T-cell (primary cell): Measurements from ENCODE around the gene MARS1. TPM values are rescaled to one million over a fixed set of nuclear protein-coding genes. Genes with fewer than 3 reads are reported as not detected.

Experiments used
- ATAC-seq, 4 experiments: fragments of 200-7000 bp in 3 of 4; fragments of 150-1000 bp in 1 of 4; cut with Tn5 transposase; replicated peaks in 1 of 4; 1 replicate in 3 of 4; 2 replicates in 1 of 4; pipeline ENCODE4 v1.10.0; 2021; ENCODE audit warnings: moderate library complexity in 3 of 4, mild to moderate bottlenecking in 2 of 4, moderate number of reproducible peaks in 1 of 4
- CTCF ChIA-PET, 2 donors: fragments of 300-600 bp; sonication (Branson Sonifier 250); formaldehyde crosslinking; loops; one replicate each; lab custom pipeline; 2022; ENCODE audit warnings: antibody characterized with exemption in 2 of 2; lab: Charles Lee
- POLR2A ChIA-PET, 2 donors: fragments of 300-600 bp; sonication (Branson Sonifier 250); formaldehyde crosslinking; loops; one replicate each; lab custom pipeline; 2022; ENCODE audit warnings: antibody characterized with exemption in 2 of 2; lab: Charles Lee
- DNase-seq, 35 experiments: peaks; one replicate each; pipeline versions ENCODE4 v3.0.0 to v3.0.0-alpha.2; 2013 to 2023
- H3K27ac ChIP-seq: one replicate; pipeline ENCODE4 v1.5.1; 2013; ENCODE audit warnings: low read length
- H3K27me3 ChIP-seq, 2 experiments: replicated peaks in 1 of 2; 1 replicate in 1 of 2; 2 replicates in 1 of 2; pipeline versions ENCODE4 v1.6.1 to v1.7.0; 2013; ENCODE audit warnings: low read length in 1 of 2, mixed read lengths in 1 of 2; ENCODE audit not compliant: control insufficient read depth in 2 of 2, insufficient read depth in 2 of 2; ENCODE audit errors: extremely low read depth in 1 of 2
- H3K36me3 ChIP-seq, 2 donors: 1 replicate in 1 of 2; 2 replicates in 1 of 2; pipeline versions ENCODE4 v1.6.1 to v1.7.0; 2013; ENCODE audit warnings: low read length in 1 of 2; ENCODE audit not compliant: control insufficient read depth in 2 of 2, insufficient read depth in 1 of 2; ENCODE audit errors: extremely low read depth in 1 of 2
- H3K4me1 ChIP-seq, 2 experiments: 1 replicate in 1 of 2; 2 replicates in 1 of 2; pipeline versions ENCODE4 v1.6.1 to v1.7.0; 2013; ENCODE audit warnings: low read length in 2 of 2, mixed read lengths in 1 of 2; ENCODE audit not compliant: insufficient read depth in 2 of 2, control insufficient read depth in 1 of 2; ENCODE audit errors: extremely low read depth in 1 of 2
- H3K4me3 ChIP-seq, 2 donors: 1 replicate in 1 of 2; 2 replicates in 1 of 2; pipeline versions ENCODE4 v1.5.1 to v1.7.0; 2013; ENCODE audit warnings: mild to moderate bottlenecking in 2 of 2, low read length in 1 of 2, moderate library complexity in 1 of 2; ENCODE audit not compliant: control insufficient read depth in 1 of 2; ENCODE audit errors: extremely low read depth in 1 of 2
- H3K9me3 ChIP-seq: 2 replicates; pipeline ENCODE4 v1.7.0; 2013
- H3K27ac Mint-ChIP-seq, 2 donors: one replicate each; pipeline ENCODE4 v1.8.0; 2020 to 2021; ENCODE audit warnings: mild to moderate bottlenecking in 2 of 2, mixed read lengths in 2 of 2
- H3K27me3 Mint-ChIP-seq, 2 donors: one replicate each; pipeline ENCODE4 v1.8.0; 2021 to 2022; ENCODE audit warnings: mixed read lengths in 2 of 2
- H3K36me3 Mint-ChIP-seq: one replicate; pipeline ENCODE4 v1.8.0; 2021; ENCODE audit warnings: mixed read lengths
- H3K4me1 Mint-ChIP-seq, 3 donors: one replicate each; pipeline ENCODE4 v1.8.0; 2020 to 2022; ENCODE audit warnings: mixed read lengths in 3 of 3, mild to moderate bottlenecking in 1 of 3
- H3K4me3 Mint-ChIP-seq, 3 donors: one replicate each; pipeline ENCODE4 v1.8.0; 2020 to 2022; ENCODE audit warnings: mild to moderate bottlenecking in 3 of 3, mixed read lengths in 3 of 3, moderate library complexity in 3 of 3
- H3K9me3 Mint-ChIP-seq, 3 donors: one replicate each; pipeline ENCODE4 v1.8.0; 2020 to 2022; ENCODE audit warnings: mixed read lengths in 3 of 3
- WGBS: methylation state at CpG from one replicate; pipeline ENCODE4 v1.1.5; 2013; ENCODE audit warnings: missing lambda C conversion rate; ENCODE audit not compliant: insufficient coverage; 5-methylcytosine and 5-hydroxymethylcytosine counted together
- total RNA-seq, 35 experiments: library from RNA in 6 of 35; stranded (reverse) in 6 of 35; fragments of 120-200 nt in 1 of 35; gene quantifications; one replicate each; pipeline versions ENCODE4 v1.2.1 to v1.2.4 and lab custom pipeline; 2013 to 2026

MARS1 gene
- total RNA-seq, 5 donors from 2014 or later (not counting 1 experiment from before 2014, with no cell fraction given) = 167 to 350 (median 320) TPM

DNA sequence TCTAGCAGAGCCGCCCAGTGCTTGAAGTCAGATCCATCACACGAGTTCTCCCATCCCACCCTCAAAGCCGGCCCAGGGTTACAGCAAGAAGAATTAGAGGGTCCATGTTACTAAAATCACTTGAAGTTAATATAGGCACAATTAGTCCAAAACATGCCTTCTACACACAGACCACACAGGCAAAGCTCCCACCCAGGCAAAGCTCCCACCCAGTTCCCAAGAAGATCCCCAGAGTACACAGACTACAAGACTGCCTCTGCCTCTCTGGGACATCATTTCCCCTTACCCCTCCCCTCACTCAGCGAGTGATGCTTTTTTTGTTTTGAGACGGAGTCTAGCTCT lies 25.0 kb upstream of the MARS1 start:
- peaks cover 0 to 16% of the 10 kb centered on the region in 2 donors for H3K27me3 Mint-ChIP-seq
- peaks cover 16 to 48% of the 10 kb centered on the region in 2 experiments for H3K4me1 ChIP-seq
- no peaks in the 10 kb centered on the region for H3K9me3 ChIP-seq
- no peaks in the 10 kb centered on the region for H3K9me3 Mint-ChIP-seq
- peak overlapping the region in 1 of 2 donors; percentile 80 for H3K27ac Mint-ChIP-seq
- H3K4me1 Mint-ChIP-seq = peaks cover 38 to 51% (median 50%) of the 10 kb centered on the region in 3 donors
- ChIA-PET CTCF (interaction anchor here (0.6 to 5.8 kb wide), 6 partner anchors 14 to 824 kb away, joined by 3 to 53 read pairs (median 3); partner anchors contain the start of gene INHBC (in 1 of the 2)), POLR2A (no interaction called here)
- DNase-seq (no peak), ATAC-seq (no peak)
- H3K4me3 ChIP-seq = no peak overlapping the region
- H3K27ac ChIP-seq = no peak overlapping the region
- peaks cover 11% of the 10 kb centered on the region for H3K36me3 Mint-ChIP-seq
- peaks cover 0 to under 1% of the 10 kb centered on the region in 2 donors for H3K36me3 ChIP-seq
- H3K27me3 ChIP-seq = peaks cover 0 to 27% of the 10 kb centered on the region in 2 experiments
- WGBS = 41% methylated on average over 4 of the region's 5 CpGs
- peak overlapping the region; percentile 81 to 88 (median 86) for H3K4me3 Mint-ChIP-seq

DNA sequence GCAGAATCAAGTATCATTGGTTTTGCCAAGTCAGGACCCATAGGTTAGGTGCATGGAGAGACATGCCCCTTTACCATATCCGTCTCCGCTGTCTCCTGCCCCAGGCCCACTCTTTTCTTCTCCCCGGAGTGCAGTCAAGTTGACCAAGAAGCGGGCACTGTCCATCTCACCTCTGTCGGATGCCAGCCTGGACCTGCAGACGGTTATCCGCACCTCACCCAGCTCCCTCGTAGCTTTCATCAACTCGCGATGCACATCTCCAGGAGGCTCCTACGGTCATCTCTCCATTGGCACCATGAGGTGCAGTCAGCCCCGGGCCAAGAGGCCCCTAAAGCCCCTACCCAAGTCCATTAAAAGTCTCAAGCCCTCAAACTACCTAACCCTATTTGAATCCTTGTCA lies 23.3 kb upstream of the MARS1 start:
- ATAC-seq (no peak), DNase-seq (no peak)
- Histone ChIP-seq H3K4me3 (no peak overlapping the region), H3K27me3 (peaks cover 0 to 27% of the 10 kb centered on the region in 2 experiments), H3K4me1 (peaks cover 16 to 35% of the 10 kb centered on the region in 2 experiments), H3K9me3 (no peaks in the 10 kb centered on the region), H3K36me3 (peaks cover 9 to 13% of the 10 kb centered on the region in 2 donors), H3K27ac (no peak overlapping the region)
- H3K9me3 Mint-ChIP-seq = no peaks in the 10 kb centered on the region
- ChIA-PET CTCF (interaction anchor here in 1 of 2 donors (0.5 kb wide), 1 partner anchor 11 kb away, joined by 4 read pairs; no protein-coding TSS in a partner anchor), POLR2A (no interaction called here)
- peaks cover 22% of the 10 kb centered on the region for H3K36me3 Mint-ChIP-seq
- peaks cover 0 to 16% of the 10 kb centered on the region in 2 donors for H3K27me3 Mint-ChIP-seq
- peaks cover 31 to 46% (median 43%) of the 10 kb centered on the region in 3 donors for H3K4me1 Mint-ChIP-seq
- H3K27ac Mint-ChIP-seq = no peak overlapping the region
- peak overlapping the region in 1 of 3 donors; percentile 5 for H3K4me3 Mint-ChIP-seq
- whole genome bisulfite sequencing = 93% methylated on average over 12 of the region's 12 CpGs

DNA sequence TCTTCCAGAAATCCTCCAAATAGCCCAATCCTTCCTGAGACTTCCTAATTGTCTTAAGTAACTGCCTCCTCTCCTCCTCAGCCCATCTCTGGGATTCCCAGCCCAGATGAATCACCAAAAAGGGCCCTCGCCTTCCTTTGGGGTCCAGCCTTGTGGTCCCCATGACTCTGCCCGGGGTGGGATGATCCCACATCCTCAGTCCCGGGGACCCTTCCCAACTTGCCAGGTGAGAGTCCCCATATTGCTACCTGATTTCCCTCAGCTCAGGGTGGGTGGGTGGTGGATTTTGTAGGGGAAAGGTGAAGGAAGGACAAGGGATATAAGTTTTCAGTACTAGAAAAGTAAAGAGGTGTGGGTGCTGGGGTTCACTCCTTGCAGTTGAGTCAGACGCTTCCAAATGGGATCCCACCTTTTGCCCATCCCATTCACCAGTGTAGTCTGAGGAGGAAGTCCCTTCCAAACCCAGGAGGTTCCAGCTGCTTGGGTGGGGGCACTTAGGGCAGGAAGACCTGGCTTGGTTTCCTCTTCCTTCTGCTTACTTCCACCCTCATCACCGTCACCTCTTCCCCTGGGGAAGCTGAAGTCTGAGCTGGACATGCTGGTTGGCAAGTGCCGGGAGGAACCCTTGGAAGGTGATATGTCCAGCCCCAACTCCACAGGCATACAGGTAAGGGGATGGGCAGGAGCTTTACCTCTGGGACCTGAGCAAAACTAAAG lies 22.7 kb upstream of the MARS1 start:
- CTCF ChIA-PET = interaction anchor here in 1 of 2 donors (0.7 to 0.9 kb wide), 2 partner anchors 12 to 373 kb away, joined by 4 read pairs; no protein-coding TSS in a partner anchor
- Histone ChIP-seq H3K36me3 (peaks cover 10 to 19% of the 10 kb centered on the region in 2 donors), H3K27ac (no peak overlapping the region), H3K4me1 (peaks cover 16 to 31% of the 10 kb centered on the region in 2 experiments), H3K27me3 (peaks cover 0 to 27% of the 10 kb centered on the region in 2 experiments), H3K9me3 (no peaks in the 10 kb centered on the region), H3K4me3 (no peak overlapping the region)
- peaks cover 0 to 15% of the 10 kb centered on the region in 2 donors for H3K27me3 Mint-ChIP-seq
- H3K9me3 Mint-ChIP-seq = no peaks in the 10 kb centered on the region
- whole genome bisulfite sequencing = no CpG with 5 or more reads among the region's 6 CpGs
- H3K4me3 Mint-ChIP-seq = peak overlapping the region in 1 of 3 donors; percentile 5
- ATAC-seq = no peak
- H3K36me3 Mint-ChIP-seq = peaks cover 26% of the 10 kb centered on the region
- POLR2A ChIA-PET = interaction anchor here (0.8 to 1.0 kb wide), 2 partner anchors 10 kb away, joined by 4 read pairs; no protein-coding TSS in a partner anchor
- no peak for DNase-seq
- H3K27ac Mint-ChIP-seq = peak overlapping the region in 1 of 2 donors; percentile 17
- H3K4me1 Mint-ChIP-seq = peaks cover 31 to 43% (median 40%) of the 10 kb centered on the region in 3 donors

DNA sequence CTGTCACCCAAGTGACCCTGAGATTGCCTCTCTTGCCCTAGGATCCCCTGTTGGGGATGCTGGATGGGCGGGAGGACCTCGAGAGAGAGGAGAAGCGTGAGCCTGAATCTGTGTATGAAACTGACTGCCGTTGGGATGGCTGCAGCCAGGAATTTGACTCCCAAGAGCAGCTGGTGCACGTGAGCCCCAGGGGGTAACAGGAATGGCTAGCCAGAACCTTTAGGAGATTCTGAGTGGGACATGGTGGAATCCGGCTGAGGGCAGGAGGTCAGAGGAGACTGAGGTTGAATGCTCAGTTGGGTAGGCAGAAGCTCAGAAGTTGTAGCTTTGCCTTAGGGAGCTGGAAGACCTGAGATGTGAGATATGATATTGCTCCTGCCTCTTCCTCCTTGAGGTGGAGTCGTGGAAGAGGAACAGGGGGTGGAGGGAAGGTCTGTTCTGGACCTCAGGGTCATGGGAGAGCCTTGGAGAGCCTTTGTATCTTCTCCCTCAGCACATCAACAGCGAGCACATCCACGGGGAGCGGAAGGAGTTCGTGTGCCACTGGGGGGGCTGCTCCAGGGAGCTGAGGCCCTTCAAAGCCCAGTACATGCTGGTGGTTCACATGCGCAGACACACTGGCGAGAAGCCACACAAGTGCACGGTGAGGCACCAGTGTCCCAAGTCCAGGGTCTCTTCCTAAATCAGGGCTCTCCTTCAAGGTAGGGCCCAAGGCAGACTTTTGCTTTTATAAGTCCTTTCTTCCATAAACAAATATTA lies 21.9 kb upstream of the MARS1 start:
- Histone ChIP-seq H3K36me3 (peaks cover 13 to 26% of the 10 kb centered on the region in 2 donors), H3K9me3 (no peaks in the 10 kb centered on the region), H3K27ac (no peak overlapping the region), H3K4me1 (peaks cover 9 to 31% of the 10 kb centered on the region in 2 experiments), H3K27me3 (peaks cover 0 to 20% of the 10 kb centered on the region in 2 experiments), H3K4me3 (no peak overlapping the region)
- Mint-ChIP-seq H3K36me3 (peaks cover 26% of the 10 kb centered on the region), H3K27ac (peak overlapping the region; percentile 17 to 37), H3K4me1 (peaks cover 27 to 36% (median 35%) of the 10 kb centered on the region in 3 donors), H3K9me3 (no peaks in the 10 kb centered on the region), H3K27me3 (peaks cover 0 to 11% of the 10 kb centered on the region in 2 donors), H3K4me3 (no peak overlapping the region)
- DNase-seq (no peak), ATAC-seq (no peak)
- CTCF ChIA-PET = interaction anchor here in 1 of 2 donors (0.7 to 0.9 kb wide), 2 partner anchors 12 to 374 kb away, joined by 4 read pairs; no protein-coding TSS in a partner anchor
- WGBS = 85% methylated on average over 13 of the region's 14 CpGs
- POLR2A ChIA-PET = interaction anchor here (0.5 to 1.0 kb wide), 4 partner anchors 9 to 39 kb away, joined by 3 to 4 read pairs (median 4); no protein-coding TSS in a partner anchor

DNA sequence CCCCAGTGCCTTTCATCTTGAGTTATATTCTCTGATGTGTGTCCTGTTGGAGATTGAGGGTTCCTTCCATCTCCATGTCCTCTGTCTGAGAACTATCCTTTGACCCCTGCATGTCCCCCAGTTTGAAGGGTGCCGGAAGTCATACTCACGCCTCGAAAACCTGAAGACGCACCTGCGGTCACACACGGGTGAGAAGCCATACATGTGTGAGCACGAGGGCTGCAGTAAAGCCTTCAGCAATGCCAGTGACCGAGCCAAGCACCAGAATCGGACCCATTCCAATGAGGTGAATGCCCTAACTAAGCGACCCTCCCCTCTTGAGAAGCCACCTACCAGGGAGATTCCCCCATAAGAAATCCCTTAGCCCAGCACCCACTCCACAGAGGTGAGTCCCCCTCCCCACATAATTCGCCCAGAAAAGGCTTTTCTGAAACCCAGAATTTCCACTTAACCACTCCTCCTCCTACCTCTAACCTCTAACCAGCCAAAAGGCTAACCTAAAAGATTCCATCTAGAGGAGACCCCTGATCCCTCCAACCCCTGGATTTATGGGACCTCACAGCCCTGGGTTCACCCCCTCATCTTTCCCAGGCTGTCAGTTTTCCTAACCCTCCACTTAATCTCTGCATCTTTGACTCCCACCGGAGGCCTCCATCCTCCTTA lies 20.5 kb upstream of the MARS1 start:
- DNase-seq = no peak
- Mint-ChIP-seq H3K9me3 (no peaks in the 10 kb centered on the region), H3K27ac (peak overlapping the region; percentile 55 to 65), H3K27me3 (peaks cover 0 to 5% of the 10 kb centered on the region in 2 donors), H3K4me1 (peaks cover 26 to 38% (median 36%) of the 10 kb centered on the region in 3 donors), H3K4me3 (no peak overlapping the region), H3K36me3 (peaks cover 33% of the 10 kb centered on the region)
- CTCF ChIA-PET = no interaction called here
- Histone ChIP-seq H3K27ac (no peak overlapping the region), H3K4me1 (peaks cover 2 to 30% of the 10 kb centered on the region in 2 experiments), H3K36me3 (peaks cover 16 to 41% of the 10 kb centered on the region in 2 donors), H3K9me3 (no peaks in the 10 kb centered on the region), H3K27me3 (peaks cover 0 to 7% of the 10 kb centered on the region in 2 experiments), H3K4me3 (no peak overlapping the region)
- POLR2A ChIA-PET = no interaction called here
- WGBS = 95% methylated on average over 11 of the region's 12 CpGs
- no peak for ATAC-seq
